Right lobe of liver (tissue), 4 donors: ENCODE measurements around the gene GCNT4.

Source experiments
- CTCF ChIP-seq, 4 donors: fragments of 200-600 bp in 3 of 4; fragments of 450-650 bp in 1 of 4; IDR thresholded peaks; one replicate each; pipeline versions ENCODE4 v1.5.1 to v1.8.0; 2016 to 2022; ENCODE audit warnings: antibody characterized with exemption in 4 of 4, mild to moderate bottlenecking in 2 of 4
- POLR2A ChIP-seq: fragments of 450-650 bp; IDR thresholded peaks from one replicate; pipeline ENCODE4 v1.6.1; 2017; ENCODE audit warnings: antibody characterized with exemption, mild to moderate bottlenecking
- donor health status: DM: no; HTN: no; CAD: no.
- donor health status: DM: no; HTN: no; CAD: no.
- donor health status: DM: no; HTN: yes; CAD: no.

DNA sequence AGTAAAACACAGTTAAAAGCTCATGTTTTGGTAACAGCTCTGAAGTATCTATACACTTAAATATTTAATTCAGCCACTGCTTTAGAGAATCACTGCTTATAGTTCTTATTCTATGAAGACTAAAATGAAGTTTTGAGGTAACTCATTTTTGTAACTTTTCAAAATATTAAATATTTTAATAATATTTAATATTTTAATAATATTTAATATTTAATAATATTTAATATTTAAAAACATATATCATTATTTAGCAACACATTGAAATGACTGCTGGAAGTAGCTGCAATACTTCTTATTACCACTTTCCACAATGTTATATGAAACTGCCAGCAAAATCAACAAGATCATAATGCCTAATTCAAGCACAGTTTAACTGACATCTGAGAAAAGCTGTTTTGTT, 18.7 kb upstream of the GCNT4 start:
- no peak for TF ChIP-seq CTCF (IDR thresholded peaks at IDR 0.05)
- TF ChIP-seq POLR2A = no peak
